ENCODE data around the gene LMX1B. TPM values are rescaled to one million over a fixed set of nuclear protein-coding genes. Genes with fewer than 3 reads are reported as not detected.

The LMX1B gene
- total and polyA plus RNA-seq, 2 donors (not counting 3 experiments of a cell fraction or from before 2014, with no cell fraction given): not detected

GRCh38 chr9:126564128-126564527, 49.6 kb upstream of the LMX1B start:
- H3K4me2 ChIP-seq (ENCODE audit: insufficient read depth, low read length): no peak overlapping the region
- TF ChIP-seq EZH2 (IDR thresholded peaks at IDR 0.05; ENCODE audit: borderline replicate concordance, low read depth, low read length, severe bottlenecking): no peak
- TF ChIP-seq CTCF (IDR thresholded peaks at IDR 0.05; ENCODE audit: extremely low read depth in 1 of 2, insufficient read depth in 1 of 2, low read depth in 1 of 2, low read length in 2 of 2): no peak
- no peak for TF ChIP-seq POLR2A (IDR thresholded peaks at IDR 0.05; ENCODE audit: low read depth, low read length)
- TF ChIP-seq FOS (IDR thresholded peaks at IDR 0.05; ENCODE audit: borderline replicate concordance, insufficient read depth, low read length): no peak
- no peak for TF ChIP-seq GATA2 (IDR thresholded peaks at IDR 0.05; ENCODE audit: insufficient read depth, insufficient read length, low read depth, low read length)
- no peak for TF ChIP-seq JUN (IDR thresholded peaks at IDR 0.05; ENCODE audit: borderline replicate concordance, insufficient read depth, insufficient read length, low read depth)
- TF ChIP-seq, protein P1, sequence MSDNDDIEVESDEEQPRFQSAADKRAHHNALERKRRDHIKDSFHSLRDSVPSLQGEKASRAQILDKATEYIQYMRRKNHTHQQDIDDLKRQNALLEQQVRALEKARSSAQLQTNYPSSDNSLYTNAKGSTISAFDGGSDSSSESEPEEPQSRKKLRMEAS (IDR thresholded peaks at IDR 0.05; ENCODE audit: insufficient read depth, insufficient read length): no peak
- no peak for TF ChIP-seq MYC (IDR thresholded peaks at IDR 0.05; ENCODE audit: low read depth, low read length)
- TF ChIP-seq POLR2AphosphoS5 (IDR thresholded peaks at IDR 0.05; ENCODE audit: insufficient read depth, low read depth, low read length): no peak
- H3K27me3 ChIP-seq (ENCODE audit: control insufficient read depth in 2 of 2, insufficient read depth in 2 of 2, low read length in 2 of 2): peaks cover 6 to 16% of the 10 kb centered on the region in 2 experiments
- ChIA-PET CTCF (interaction anchor here (0.6 to 2.0 kb wide), 5 partner anchors 21 to 217 kb away, joined by 3 to 9 read pairs (median 7); no protein-coding TSS in a partner anchor), POLR2A (no interaction called here)
- H3K4me1 ChIP-seq (ENCODE audit: control insufficient read depth, extremely low read depth, insufficient read depth, low read length): peaks cover 3% of the 10 kb centered on the region
- H3K9me1 ChIP-seq (replicated peaks; ENCODE audit: control insufficient read depth, extremely low read depth, insufficient read depth, low read length): no peaks in the 10 kb centered on the region
- intact Hi-C loops (cut with micrococcal nuclease) (no loop called here), dilution Hi-C loops (cut with MboI; ENCODE audit: extremely low pct_ligation_motif_present, low sequenced_read_pairs) (no loop called here)
- no peak overlapping the region for H3K9ac ChIP-seq (replicated peaks; ENCODE audit: extremely low read depth, insufficient read depth, low read length)
- H3K4me3 ChIP-seq (replicated peaks in 1 of 3; ENCODE audit: insufficient read depth in 1 of 3, low read depth in 1 of 3, low read length in 3 of 3): no peak overlapping the region
- H3K36me3 ChIP-seq (ENCODE audit: control insufficient read depth in 2 of 2, extremely low read depth in 1 of 2, insufficient read depth in 2 of 2, low read length in 2 of 2): no peaks in the 10 kb centered on the region
- H2AFZ ChIP-seq (ENCODE audit: low read depth, low read length): no peak overlapping the region
- no peaks in the 10 kb centered on the region for H4K20me1 ChIP-seq (replicated peaks; ENCODE audit: control insufficient read depth, extremely low read depth, insufficient read depth, low read length)
- FAIRE-seq (no peak), DNase-seq (ENCODE audit: low read depth, low spot score) (no peak)
- no TSS peak for BruUV-seq (replicated peaks)
- H3K9me3 ChIP-seq (replicated peaks; ENCODE audit: control insufficient read depth, insufficient read depth, low read length): no peaks in the 10 kb centered on the region
- H3K27ac ChIP-seq (ENCODE audit: insufficient read depth, low read depth, low read length): no peak overlapping the region
- no peaks in the 10 kb centered on the region for H3K79me2 ChIP-seq (ENCODE audit: control insufficient read depth, insufficient read depth, low read length)

Measured in endothelial cell of umbilical vein (primary cell).